Activated T-cell treated with anti-CD3 and anti-CD28 coated beads for 48 hours (primary cell): ENCODE measurements around the gene ARHGAP42.
"Not testable (repeated sequence)": the region's sequence is repeated elsewhere in the genome, so short reads cannot be mapped to it uniquely, and the experiment has no call there.

Source experiments
- DNase-seq: peaks from one replicate; pipeline ENCODE4 v3.0.0-alpha.2; 2020; ENCODE audit warnings: low read depth

Gene ARHGAP42, protein sequence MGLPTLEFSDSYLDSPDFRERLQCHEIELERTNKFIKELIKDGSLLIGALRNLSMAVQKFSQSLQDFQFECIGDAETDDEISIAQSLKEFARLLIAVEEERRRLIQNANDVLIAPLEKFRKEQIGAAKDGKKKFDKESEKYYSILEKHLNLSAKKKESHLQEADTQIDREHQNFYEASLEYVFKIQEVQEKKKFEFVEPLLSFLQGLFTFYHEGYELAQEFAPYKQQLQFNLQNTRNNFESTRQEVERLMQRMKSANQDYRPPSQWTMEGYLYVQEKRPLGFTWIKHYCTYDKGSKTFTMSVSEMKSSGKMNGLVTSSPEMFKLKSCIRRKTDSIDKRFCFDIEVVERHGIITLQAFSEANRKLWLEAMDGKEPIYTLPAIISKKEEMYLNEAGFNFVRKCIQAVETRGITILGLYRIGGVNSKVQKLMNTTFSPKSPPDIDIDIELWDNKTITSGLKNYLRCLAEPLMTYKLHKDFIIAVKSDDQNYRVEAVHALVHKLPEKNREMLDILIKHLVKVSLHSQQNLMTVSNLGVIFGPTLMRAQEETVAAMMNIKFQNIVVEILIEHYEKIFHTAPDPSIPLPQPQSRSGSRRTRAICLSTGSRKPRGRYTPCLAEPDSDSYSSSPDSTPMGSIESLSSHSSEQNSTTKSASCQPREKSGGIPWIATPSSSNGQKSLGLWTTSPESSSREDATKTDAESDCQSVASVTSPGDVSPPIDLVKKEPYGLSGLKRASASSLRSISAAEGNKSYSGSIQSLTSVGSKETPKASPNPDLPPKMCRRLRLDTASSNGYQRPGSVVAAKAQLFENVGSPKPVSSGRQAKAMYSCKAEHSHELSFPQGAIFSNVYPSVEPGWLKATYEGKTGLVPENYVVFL

GRCh38 chr11:100687054-100687629, at the start of gene ARHGAP42:
ARHGAP42 (plus strand) TSS chr11:100687288; CDS start chr11:100687679, 391 bp downstream.
- peak; percentile 30 for DNase-seq

- DNase-seq: no peak
Measured at GRCh38 chr11:100637706-100638105, 49.4 kb upstream of the ARHGAP42 start.

- no peak for DNase-seq
Measured at GRCh38 chr11:100638648-100639047, 48.4 kb upstream of the ARHGAP42 start.

DNA sequence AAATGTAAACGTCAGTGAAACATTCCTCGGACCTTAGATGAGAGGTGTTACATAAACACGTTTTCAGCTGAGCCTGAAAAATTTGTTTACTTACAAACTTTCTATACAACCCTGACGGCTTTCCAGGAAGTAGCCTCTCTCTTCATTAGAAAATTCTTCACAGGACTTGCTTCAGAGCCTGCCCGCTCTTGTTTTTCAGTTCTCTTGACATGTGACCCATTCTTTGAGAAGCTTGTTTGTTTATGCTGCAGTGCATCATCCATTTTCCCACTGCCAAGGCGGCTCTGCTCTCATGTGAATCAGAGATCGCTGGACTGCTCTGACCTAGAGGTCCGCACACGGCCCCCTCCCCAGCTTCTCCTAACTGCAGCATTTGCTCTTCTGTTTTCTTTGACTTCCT, 47.9 kb upstream of the ARHGAP42 start:
- no peak for DNase-seq

- no peak for DNase-seq
Measured at GRCh38 chr11:100640071-100640470, 47.0 kb upstream of the ARHGAP42 start.

DNA sequence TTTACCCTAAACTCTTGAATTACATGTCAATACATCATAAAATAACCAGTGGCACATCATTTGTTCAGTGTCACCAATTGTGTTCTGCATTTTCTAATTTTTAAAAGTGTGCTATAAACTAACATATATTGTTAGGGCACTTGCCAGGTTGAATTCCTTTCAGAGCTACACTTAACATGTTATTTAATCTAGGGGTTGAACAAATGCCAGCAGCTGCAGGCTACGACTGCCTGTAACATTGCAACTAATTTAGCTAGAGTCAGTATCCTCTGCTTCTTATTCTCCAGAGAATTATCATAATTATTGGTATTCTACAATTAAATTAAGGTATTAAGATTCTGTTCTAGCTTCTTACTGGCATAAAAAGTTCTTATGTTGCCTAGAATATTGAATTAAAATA, 46.4 kb upstream of the ARHGAP42 start:
- no peak for DNase-seq

GRCh38 chr11:100641456-100641855, 45.6 kb upstream of the ARHGAP42 start:
- DNase-seq: no peak

GRCh38 chr11:100646545-100646944, 40.5 kb upstream of the ARHGAP42 start:
- DNase-seq: no peak

DNA sequence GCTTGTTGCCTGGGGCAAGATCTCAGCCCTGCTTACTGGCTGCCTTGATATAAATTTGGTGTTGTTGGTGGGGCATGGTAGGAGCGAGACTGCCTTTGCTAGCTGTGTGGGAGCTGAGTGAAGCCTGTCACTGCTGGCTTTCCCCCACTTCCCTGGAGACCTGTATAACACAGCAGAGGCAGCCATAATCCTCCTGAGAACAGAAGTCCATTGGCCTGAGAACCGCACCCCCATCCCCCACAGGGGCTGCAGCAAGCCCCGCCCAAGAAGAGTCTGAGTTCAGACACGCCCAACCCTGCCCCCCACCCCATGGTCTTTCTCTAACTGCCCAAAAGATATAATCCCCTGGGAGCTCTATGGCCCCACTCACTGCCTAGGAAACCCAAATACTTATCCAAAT, 39.2 kb upstream of the ARHGAP42 start:
- DNase-seq: no peak

DNA sequence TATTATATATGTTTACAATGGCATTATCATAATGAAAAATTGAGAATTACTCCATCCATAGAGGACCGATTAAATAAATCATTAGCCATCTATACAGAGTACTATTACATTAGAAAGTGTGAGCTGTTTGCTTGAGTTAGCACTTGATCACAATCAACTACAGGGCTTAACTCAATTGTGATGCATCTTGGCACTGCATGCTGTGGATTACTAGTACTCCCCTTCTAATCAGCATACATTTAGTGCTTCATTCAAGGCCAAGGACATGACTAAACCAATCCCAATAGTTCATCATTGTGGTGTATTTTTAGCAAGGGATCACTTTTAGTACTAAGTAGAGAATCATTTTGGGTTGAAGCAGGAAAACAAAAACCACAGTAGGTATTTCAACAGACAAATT, 23.5 kb upstream of the ARHGAP42 start:
- DNase-seq: no peak

DNA sequence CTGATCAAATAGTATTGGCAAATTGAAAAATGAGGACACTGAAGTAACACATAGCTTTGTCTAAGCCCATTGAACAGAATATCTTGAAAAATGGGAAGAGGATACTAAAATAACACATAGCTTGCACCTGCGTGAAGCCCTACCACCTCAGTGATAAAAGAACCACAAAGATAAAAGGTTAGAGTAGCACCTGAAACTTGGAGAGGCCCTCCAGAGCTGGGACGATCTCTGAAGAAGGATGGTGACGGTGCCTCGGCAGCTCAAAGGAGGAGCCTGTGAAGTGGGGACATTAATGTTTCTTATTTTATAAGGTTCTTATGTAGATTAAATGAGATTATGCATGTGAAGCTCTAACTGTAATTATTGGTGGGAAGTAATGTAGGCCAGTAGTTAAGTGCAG, 23.1 kb upstream of the ARHGAP42 start:
- no peak for DNase-seq

DNA sequence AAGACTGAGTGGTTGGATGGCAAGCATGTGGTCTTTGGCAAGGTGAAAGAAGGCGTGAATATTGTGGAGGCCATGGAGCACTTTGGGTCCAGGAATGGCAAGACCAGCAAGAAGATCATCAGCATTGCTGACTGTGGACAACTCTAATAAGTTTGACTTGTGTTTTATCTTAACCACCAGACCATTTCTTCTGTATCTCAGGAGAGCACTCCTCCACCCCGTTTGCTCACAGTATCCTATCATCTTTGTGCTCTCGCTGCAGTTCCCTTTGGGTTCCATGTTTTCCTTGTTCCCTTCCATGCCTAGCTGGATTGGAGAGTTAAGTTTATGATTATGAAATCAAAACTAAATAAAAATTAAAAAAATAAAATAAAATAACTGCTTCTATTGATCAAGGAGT, 20.3 kb upstream of the ARHGAP42 start:
- not testable (repeated sequence) for DNase-seq

GRCh38 chr11:100667449-100667848, 19.6 kb upstream of the ARHGAP42 start:
- DNase-seq: no peak

- DNase-seq: no peak
Measured at GRCh38 chr11:100670140-100670539, 16.9 kb upstream of the ARHGAP42 start.

GRCh38 chr11:100671471-100671870, 15.6 kb upstream of the ARHGAP42 start:
- DNase-seq: no peak

DNA sequence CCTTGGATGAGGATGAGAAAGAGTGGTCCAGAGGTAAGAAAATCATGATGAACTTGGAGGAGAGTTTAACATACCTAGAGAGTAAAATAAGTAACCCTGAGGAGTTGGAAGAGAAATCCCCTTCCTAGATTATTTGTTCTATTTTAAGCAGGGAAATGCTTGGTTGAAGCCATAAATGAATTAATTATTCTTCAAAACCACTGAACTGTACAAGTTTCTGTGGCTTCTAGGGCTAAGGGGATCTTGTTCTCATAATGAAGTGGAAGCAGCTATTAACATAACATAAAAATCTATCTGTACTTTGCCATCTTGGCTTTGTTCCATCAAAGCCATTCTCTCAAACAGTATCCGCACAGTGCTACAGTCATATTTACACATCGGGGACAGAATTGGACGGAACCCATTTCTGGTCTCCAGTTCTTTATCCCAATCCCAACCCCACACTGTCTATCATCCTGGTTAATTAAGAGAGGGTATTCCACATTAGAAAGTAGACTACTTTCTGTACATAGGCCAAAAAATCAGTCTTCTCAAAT, 14.5 kb upstream of the ARHGAP42 start:
- DNase-seq: no peak

GRCh38 chr11:100673063-100673462, 14.0 kb upstream of the ARHGAP42 start:
- no peak for DNase-seq

DNA sequence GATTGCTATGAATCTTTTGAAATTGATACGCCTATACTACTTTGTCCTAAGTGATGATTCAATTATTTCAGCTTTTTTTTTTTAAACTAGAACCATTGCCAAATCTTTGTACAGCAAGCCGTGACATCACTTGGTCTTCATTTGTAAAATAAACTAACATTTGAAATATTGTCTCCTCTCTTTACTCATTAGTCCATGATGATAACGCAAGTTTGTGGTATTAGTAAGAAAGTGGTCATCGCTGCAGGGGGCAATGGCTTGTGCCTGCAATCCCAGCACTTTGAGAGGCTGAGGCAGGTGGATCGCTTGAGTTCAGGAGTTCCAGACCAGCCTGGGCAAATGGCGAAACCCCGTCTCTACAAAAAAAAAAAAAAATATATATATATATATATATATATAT, 12.9 kb upstream of the ARHGAP42 start:
- DNase-seq: no peak

DNA sequence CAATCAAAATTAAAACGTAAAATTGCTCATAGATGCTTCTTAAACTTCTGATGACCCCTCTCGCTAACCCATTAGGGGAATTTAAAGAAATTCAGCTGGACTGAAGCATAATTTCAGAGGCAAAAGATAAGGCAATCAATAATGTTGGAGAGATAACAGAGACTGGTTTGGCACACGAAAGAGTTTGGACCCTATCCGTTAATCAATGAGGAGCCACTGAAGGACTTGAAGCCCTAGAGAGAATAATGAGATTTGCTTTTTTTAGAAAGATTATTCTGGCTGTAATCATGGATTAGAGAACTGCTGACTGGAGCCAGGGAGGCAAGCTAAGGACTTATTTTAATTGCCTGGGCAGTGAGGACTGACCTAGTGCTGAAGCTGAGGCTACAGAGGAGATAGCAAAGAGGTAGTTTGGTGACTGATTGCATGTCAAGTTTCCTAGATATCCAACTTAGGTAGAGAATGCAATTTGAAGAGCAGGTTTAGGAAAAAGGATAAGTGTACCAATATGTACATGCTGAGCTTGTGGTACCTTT, 11.9 kb upstream of the ARHGAP42 start:
- no peak for DNase-seq

- DNase-seq: no peak
Measured at GRCh38 chr11:100676901-100677300, 10.2 kb upstream of the ARHGAP42 start.

- no peak for DNase-seq
Measured at GRCh38 chr11:100677796-100678195, 9.3 kb upstream of the ARHGAP42 start.

- DNase-seq: no peak
Measured at GRCh38 chr11:100680070-100680469, 7.0 kb upstream of the ARHGAP42 start.
